Subcutaneous adipose tissue (tissue), 4 donors: ENCODE results near the gene RBM7. TPM values are rescaled to one million over a fixed set of nuclear protein-coding genes. Genes with fewer than 3 reads are reported as not detected.

Experiments
- CTCF ChIP-seq: fragments of 450-650 bp; IDR thresholded peaks from one replicate; pipeline ENCODE4 v1.5.1; 2016; ENCODE audit warnings: low read depth, mild to moderate bottlenecking, control low read depth, antibody characterized with exemption, moderate library complexity
- total RNA-seq, 4 donors: library from RNA; depleted of rRNA; stranded (reverse); fragments of >200 nt; gene quantifications; one replicate each; pipeline ENCODE4 v1.1.0, GENCODE V29; 2016

The RBM7 gene
- total RNA-seq, 4 donors from 2014 or later = 22.8 to 49.6 (median 26.1) TPM

- no peak for TF ChIP-seq CTCF
These were observed 18.0 kb upstream of the RBM7 start for GRCh38 chr11:114382509-114382908.

DNA sequence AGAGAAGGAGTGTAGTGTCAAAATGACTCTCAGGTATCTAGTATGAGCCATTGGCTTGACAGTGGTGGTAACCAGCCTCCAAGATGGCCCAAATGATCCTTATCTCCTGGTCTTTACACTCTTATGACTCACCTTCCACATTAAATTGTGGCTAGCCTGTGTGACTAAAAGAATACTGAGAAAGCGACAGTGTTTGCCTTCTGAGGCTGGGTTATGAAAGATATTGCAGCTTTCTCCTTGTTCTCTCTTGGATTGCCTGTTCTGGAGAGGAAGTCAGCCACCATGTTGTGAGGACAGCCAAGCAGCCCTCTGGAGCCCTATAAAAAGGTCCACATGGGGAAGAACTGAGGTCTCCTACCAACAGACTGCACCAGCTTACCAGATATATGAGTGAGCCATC lies 16.0 kb upstream of the RBM7 start:
- no peak for TF ChIP-seq CTCF

DNA sequence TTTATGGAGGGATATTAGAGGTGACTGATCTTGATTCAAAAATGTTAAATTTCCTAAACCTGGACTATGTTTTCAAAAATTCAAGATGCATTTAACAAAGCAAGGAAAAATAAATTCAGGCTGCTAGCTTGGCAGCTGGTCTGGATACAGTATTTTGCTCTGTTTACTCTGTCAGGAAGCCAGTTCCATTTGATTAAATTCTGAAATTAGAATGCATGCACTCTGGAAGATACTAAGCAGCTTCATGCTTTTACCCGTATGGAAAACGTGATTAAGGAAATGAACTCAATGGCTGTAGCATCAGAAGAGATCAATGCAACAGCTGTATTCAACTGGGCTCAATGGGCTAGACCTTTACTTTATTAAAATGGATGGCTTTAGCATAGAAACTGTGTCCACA lies 14.3 kb upstream of the RBM7 start:
- no peak for TF ChIP-seq CTCF

GRCh38 chr11:114386545-114386944 lies 13.9 kb upstream of the RBM7 start:
- no peak for TF ChIP-seq CTCF

- TF ChIP-seq CTCF = no peak
These were observed 7.5 kb upstream of the RBM7 start for GRCh38 chr11:114392735-114393667.

DNA sequence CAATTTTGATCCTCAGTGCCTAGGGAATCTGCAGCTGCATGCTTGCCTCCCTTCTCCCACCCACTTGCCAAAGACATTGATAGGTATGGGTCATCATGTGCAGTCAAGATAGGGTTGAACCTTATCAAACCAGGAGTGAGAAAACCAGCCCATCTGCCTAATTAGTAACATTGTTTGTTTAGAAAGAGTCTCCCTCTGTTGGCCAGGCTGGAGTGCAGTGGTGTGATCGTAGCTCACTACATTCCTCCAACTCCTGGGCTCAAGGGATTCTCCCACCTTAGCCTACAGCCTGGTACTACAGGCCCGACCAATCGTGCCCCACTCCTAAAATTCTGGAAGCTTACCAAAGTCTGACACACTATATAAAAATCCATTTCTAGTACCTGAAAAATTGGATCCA lies 4.7 kb upstream of the RBM7 start:
- TF ChIP-seq CTCF = no peak

- TF ChIP-seq CTCF = no peak
These were observed 3.5 kb upstream of the RBM7 start for GRCh38 chr11:114396916-114397315.
